Thyroid gland (tissue), 4 donors: ENCODE data around the gene TMPRSS6.

ENCODE experiments used
- CTCF ChIP-seq, 6 experiments: fragments of 200-600 bp in 3 of 6; fragments of 450-650 bp in 3 of 6; sonication (generic) in 3 of 6; IDR thresholded peaks; one replicate each; pipeline ENCODE4 v1.5.1; 2016 to 2019; ENCODE audit warnings: antibody characterized with exemption in 6 of 6, mild to moderate bottlenecking in 2 of 6, inconsistent platforms in 1 of 6, moderate library complexity in 1 of 6
- POLR2A ChIP-seq, 2 donors: fragments of 450-650 bp; IDR thresholded peaks; one replicate each; pipeline ENCODE4 v1.6.1; 2017; ENCODE audit warnings: antibody characterized with exemption in 2 of 2, mild to moderate bottlenecking in 2 of 2, moderate library complexity in 1 of 2

GRCh38 chr22:37018086-37018814 is 91.3 kb downstream of the TMPRSS6 start:
- no peak for TF ChIP-seq POLR2A (IDR thresholded peaks at IDR 0.05)
- TF ChIP-seq CTCF (IDR thresholded peaks at IDR 0.05): no peak
